Naive thymus-derived CD8-positive, alpha-beta T cell (primary cell): ENCODE results near the gene KRTAP19-7. TPM values are rescaled to one million over a fixed set of nuclear protein-coding genes. Genes with fewer than 3 reads are reported as not detected.

Experiments
- ATAC-seq, 2 donors: fragments of 150-1000 bp; cut with Tn5 transposase in 1 of 2; sonication (Bioruptor Pico), chemical (Tn5 transposase) in 1 of 2; 1 replicate in 1 of 2; 2 replicates in 1 of 2; pipeline ENCODE4 v1.10.0; 2021; ENCODE audit warnings: mild to moderate bottlenecking in 2 of 2, moderate library complexity in 2 of 2
- POLR2A ChIA-PET: fragments of 350-600 bp; sonication (Branson Sonifier 250); formaldehyde crosslinking; loops from one replicate; lab custom pipeline; 2021; ENCODE audit warnings: antibody characterized with exemption; lab: Charles Lee
- DNase-seq, 10 donors: peaks; one replicate each; pipeline versions ENCODE4 v3.0.0 to v3.0.0-alpha.2; 2020 to 2022
- H3K27ac Mint-ChIP-seq, 10 donors: one replicate each; pipeline ENCODE4 v1.8.0; 2020 to 2022; ENCODE audit warnings: mild to moderate bottlenecking in 10 of 10, mixed read lengths in 10 of 10, moderate library complexity in 4 of 10, inconsistent platforms in 1 of 10
- H3K27me3 Mint-ChIP-seq, 5 donors: one replicate each; pipeline ENCODE4 v1.8.0; 2021 to 2022; ENCODE audit warnings: mixed read lengths in 5 of 5
- H3K36me3 Mint-ChIP-seq, 3 donors: one replicate each; pipeline ENCODE4 v1.8.0; 2020 to 2022; ENCODE audit warnings: mixed read lengths in 3 of 3, mild to moderate bottlenecking in 2 of 3, inconsistent platforms in 1 of 3
- H3K4me1 Mint-ChIP-seq, 4 donors: one replicate each; pipeline ENCODE4 v1.8.0; 2021 to 2022; ENCODE audit warnings: mixed read lengths in 4 of 4
- H3K4me3 Mint-ChIP-seq, 10 donors: one replicate each; pipeline ENCODE4 v1.8.0; 2020 to 2022; ENCODE audit warnings: mild to moderate bottlenecking in 10 of 10, mixed read lengths in 10 of 10, moderate library complexity in 6 of 10, inconsistent platforms in 1 of 10
- H3K9me3 Mint-ChIP-seq, 9 donors: one replicate each; pipeline ENCODE4 v1.8.0; 2020 to 2022; ENCODE audit warnings: mixed read lengths in 9 of 9, mild to moderate bottlenecking in 3 of 9, inconsistent platforms in 1 of 9, moderate library complexity in 1 of 9
- polyA plus RNA-seq, 3 donors: library from polyadenylated mRNA; unstranded; fragments of 300-500 nt; fragmentation: Illumina TruSeq; gene quantifications; one replicate each; pipeline ENCODE4 v1.2.3, GENCODE V29; 2021
- total RNA-seq, 8 experiments: library from RNA in 2 of 8; stranded (reverse) in 2 of 8; gene quantifications; one replicate each; pipeline ENCODE4 v1.2.3 and lab custom pipeline; 2021 to 2026

KRTAP19-7 gene
- total RNA-seq = not detected
- not detected for polyA plus RNA-seq
- total RNA-seq (lab: John Stamatoyannopoulos, UW) = 0 reads per million in 6 experiments

DNA sequence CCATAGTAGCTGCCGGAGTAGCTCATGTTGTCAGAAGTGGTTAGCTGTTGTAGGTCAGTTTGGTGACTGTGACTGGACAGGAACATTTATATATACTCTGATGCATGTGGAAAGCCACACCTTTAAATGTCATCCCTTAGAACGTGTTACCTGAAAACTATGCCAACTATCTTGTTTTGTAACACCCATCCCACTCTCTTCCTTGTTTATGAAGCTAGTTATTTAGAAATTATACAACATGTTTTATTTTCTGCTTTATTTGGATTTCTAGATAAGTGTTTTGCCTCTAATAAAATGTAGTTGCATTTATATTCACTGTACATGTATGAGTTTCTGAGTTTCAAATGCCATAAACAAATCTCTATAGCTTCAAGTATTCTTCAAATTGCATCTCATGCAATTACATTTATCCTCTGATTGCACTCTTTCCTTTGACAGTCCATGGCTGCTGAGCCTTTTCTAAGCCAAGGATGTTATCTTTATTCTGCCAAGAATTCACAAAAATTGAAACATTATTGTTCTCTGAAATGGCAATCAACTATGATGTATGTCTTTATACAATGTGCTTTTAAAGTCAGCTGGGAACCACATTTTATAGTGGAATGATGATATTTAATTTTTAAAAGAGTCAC lies at the start of gene KRTAP19-7:
TSS of gene KRTAP19-7 (minus strand) at position 51 of the 632 bp plus-strand sequence. CDS start at position 26, 25 bp downstream.
- peaks cover 0 to 5% (median 0%) of the 10 kb centered on the region in 9 donors for H3K9me3 Mint-ChIP-seq
- no peak for DNase-seq
- no peaks in the 10 kb centered on the region for H3K4me1 Mint-ChIP-seq
- H3K27ac Mint-ChIP-seq = no peak within 1 kb of the TSS
- H3K27me3 Mint-ChIP-seq = peaks cover 0 to 3% (median 0%) of the 10 kb centered on the region in 5 donors
- no peak within 1 kb of the TSS for H3K4me3 Mint-ChIP-seq
- POLR2A ChIA-PET = no interaction called here
- ATAC-seq = no peak
- no peaks in the 10 kb centered on the region for H3K36me3 Mint-ChIP-seq

- H3K27me3 Mint-ChIP-seq = peaks cover 0 to 10% (median 0%) of the 10 kb centered on the region in 5 donors
- DNase-seq = no peak
- H3K4me1 Mint-ChIP-seq = no peaks in the 10 kb centered on the region
- no peak overlapping the region for H3K27ac Mint-ChIP-seq
- peaks cover 0 to 16% (median 3%) of the 10 kb centered on the region in 9 donors for H3K9me3 Mint-ChIP-seq
- peaks cover 0 to 3% (median 0%) of the 10 kb centered on the region in 3 donors for H3K36me3 Mint-ChIP-seq
- no peak overlapping the region for H3K4me3 Mint-ChIP-seq
- POLR2A ChIA-PET = no interaction called here
- no peak for ATAC-seq
Measured at GRCh38 chr21:30605968-30606367, 44.9 kb upstream of the KRTAP19-7 start.

DNA sequence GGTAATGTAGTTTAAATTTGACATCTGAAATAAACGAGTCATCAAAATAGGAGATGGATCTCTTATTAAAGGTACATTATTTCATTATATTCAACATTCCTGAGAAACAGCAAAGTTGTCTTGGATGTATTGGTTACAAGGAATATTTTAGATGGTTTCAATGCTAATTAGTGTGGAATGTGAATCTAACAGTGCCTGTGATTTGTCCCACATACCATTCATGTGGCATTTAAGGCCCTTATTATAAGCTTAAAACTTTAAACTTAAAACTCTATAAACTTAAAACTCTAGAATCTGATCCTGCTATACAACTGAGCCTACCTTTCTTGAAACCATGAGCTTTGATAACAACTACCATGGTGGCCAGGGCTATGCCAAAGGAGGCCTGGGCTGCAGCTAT lies 39.7 kb upstream of the KRTAP19-7 start, which contains the start of gene KRTAP22-1:
TSS of gene KRTAP22-1 (plus strand) at position 301 of the 400 bp plus-strand sequence.
- H3K36me3 Mint-ChIP-seq = no peaks in the 10 kb centered on the region
- no peaks in the 10 kb centered on the region for H3K4me1 Mint-ChIP-seq
- no peak within 1 kb of the TSS for H3K4me3 Mint-ChIP-seq
- peaks cover 0 to 10% (median 0%) of the 10 kb centered on the region in 5 donors for H3K27me3 Mint-ChIP-seq
- H3K9me3 Mint-ChIP-seq = peaks cover 0 to 11% (median 5%) of the 10 kb centered on the region in 9 donors
- DNase-seq = no peak
- POLR2A ChIA-PET = no interaction called here
- no peak for ATAC-seq
- no peak within 1 kb of the TSS for H3K27ac Mint-ChIP-seq

GRCh38 chr21:30598802-30599201 lies 37.7 kb upstream of the KRTAP19-7 start, which contains the start of gene KRTAP6-2:
Gene KRTAP6-2 (minus strand): TSS chr21:30598902. CDS start chr21:30598874, 28 bp downstream.
- ATAC-seq = no peak
- Mint-ChIP-seq H3K9me3 (peaks cover 0 to 11% (median 3%) of the 10 kb centered on the region in 9 donors), H3K36me3 (no peaks in the 10 kb centered on the region), H3K27ac (no peak within 1 kb of the TSS), H3K27me3 (peaks cover 0 to 10% (median 0%) of the 10 kb centered on the region in 5 donors), H3K4me1 (no peaks in the 10 kb centered on the region), H3K4me3 (no peak within 1 kb of the TSS)
- no peak for DNase-seq
- POLR2A ChIA-PET = no interaction called here

DNA sequence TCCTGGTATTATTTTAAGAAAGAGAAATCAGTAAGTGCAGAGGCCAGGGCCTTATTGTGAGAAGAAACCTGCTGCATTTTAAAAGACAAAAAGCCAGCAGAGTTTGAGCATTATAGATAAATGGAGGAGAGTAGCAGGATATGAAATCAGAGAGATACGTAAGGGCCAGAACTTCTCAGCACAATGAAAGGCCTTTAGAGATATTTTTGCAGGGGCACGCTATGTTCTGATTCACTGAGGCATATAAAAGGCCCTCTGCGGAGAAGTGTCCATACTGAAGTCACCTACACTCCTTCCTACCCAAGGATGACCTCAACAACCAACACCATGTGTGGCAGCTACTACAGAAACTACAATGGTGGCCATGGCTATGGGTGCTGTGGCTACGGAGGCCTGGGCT lies 31.0 kb upstream of the KRTAP19-7 start, which contains the start of gene KRTAP6-3:
TSS of gene KRTAP6-3 (plus strand) at position 301 of the 400 bp plus-strand sequence. CDS start at position 307, 6 bp downstream.
- Mint-ChIP-seq H3K36me3 (no peaks in the 10 kb centered on the region), H3K27me3 (no peaks in the 10 kb centered on the region), H3K9me3 (peaks cover 0 to 1% (median 0%) of the 10 kb centered on the region in 9 donors), H3K4me1 (no peaks in the 10 kb centered on the region), H3K4me3 (no peak within 1 kb of the TSS), H3K27ac (no peak within 1 kb of the TSS)
- no peak for DNase-seq
- POLR2A ChIA-PET = no interaction called here
- no peak for ATAC-seq

DNA sequence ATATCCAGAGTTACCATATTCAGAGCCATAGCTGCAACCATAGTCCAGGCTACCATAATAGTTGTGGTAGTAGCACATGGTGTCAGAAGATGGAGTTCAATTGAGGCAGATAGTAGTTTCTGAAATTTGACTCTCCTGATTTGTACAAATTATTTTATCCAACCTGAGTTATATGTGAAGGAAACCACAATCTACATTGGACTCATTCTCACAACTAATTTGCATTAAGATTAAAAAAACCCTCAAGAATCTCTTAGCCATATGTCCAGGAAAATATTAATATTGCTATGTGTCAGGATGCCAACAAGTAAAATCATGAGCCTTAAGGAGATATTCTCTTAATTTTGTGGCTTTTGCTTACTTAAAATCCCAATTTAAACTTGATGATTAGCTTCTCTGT lies 29.2 kb upstream of the KRTAP19-7 start, which contains the start of gene KRTAP22-2:
TSS of gene KRTAP22-2 (minus strand) at position 101 of the 400 bp plus-strand sequence.
- no peak within 1 kb of the TSS for H3K4me3 Mint-ChIP-seq
- no peak within 1 kb of the TSS for H3K27ac Mint-ChIP-seq
- H3K9me3 Mint-ChIP-seq = peaks cover 0 to 1% (median 0%) of the 10 kb centered on the region in 9 donors
- H3K4me1 Mint-ChIP-seq = no peaks in the 10 kb centered on the region
- POLR2A ChIA-PET = no interaction called here
- no peak for DNase-seq
- H3K27me3 Mint-ChIP-seq = peaks cover 0 to 2% (median 0%) of the 10 kb centered on the region in 5 donors
- ATAC-seq = no peak
- H3K36me3 Mint-ChIP-seq = no peaks in the 10 kb centered on the region

- H3K4me3 Mint-ChIP-seq = no peak overlapping the region
- ATAC-seq (no peak), DNase-seq (no peak)
- peaks cover 0 to 16% (median 0%) of the 10 kb centered on the region in 9 donors for H3K9me3 Mint-ChIP-seq
- no peak overlapping the region for H3K27ac Mint-ChIP-seq
- H3K4me1 Mint-ChIP-seq = no peaks in the 10 kb centered on the region
- peaks cover 0 to 12% (median 0%) of the 10 kb centered on the region in 5 donors for H3K27me3 Mint-ChIP-seq
- H3K36me3 Mint-ChIP-seq = no peaks in the 10 kb centered on the region
- POLR2A ChIA-PET = no interaction called here
Measured at GRCh38 chr21:30582870-30583269, 21.8 kb upstream of the KRTAP19-7 start.

- Mint-ChIP-seq H3K4me3 (no peak overlapping the region), H3K27me3 (peaks cover 0 to 15% (median 2%) of the 10 kb centered on the region in 5 donors), H3K9me3 (peaks cover 0 to 20% (median 3%) of the 10 kb centered on the region in 9 donors), H3K27ac (no peak overlapping the region), H3K36me3 (no peaks in the 10 kb centered on the region), H3K4me1 (no peaks in the 10 kb centered on the region)
- no peak for DNase-seq
- ATAC-seq = no peak
- POLR2A ChIA-PET = no interaction called here
Measured at GRCh38 chr21:30580132-30580531, 19.0 kb upstream of the KRTAP19-7 start.

GRCh38 chr21:30579346-30579745 lies 18.2 kb upstream of the KRTAP19-7 start:
- Mint-ChIP-seq H3K4me3 (no peak overlapping the region), H3K4me1 (no peaks in the 10 kb centered on the region), H3K9me3 (peaks cover 0 to 12% (median 3%) of the 10 kb centered on the region in 9 donors), H3K36me3 (no peaks in the 10 kb centered on the region), H3K27ac (no peak overlapping the region), H3K27me3 (peaks cover 0 to 8% (median 0%) of the 10 kb centered on the region in 5 donors)
- DNase-seq (no peak), ATAC-seq (no peak)
- POLR2A ChIA-PET = no interaction called here

GRCh38 chr21:30577766-30578165 lies 16.7 kb upstream of the KRTAP19-7 start:
- DNase-seq = no peak
- ATAC-seq = no peak
- no peaks in the 10 kb centered on the region for H3K4me1 Mint-ChIP-seq
- POLR2A ChIA-PET = no interaction called here
- no peaks in the 10 kb centered on the region for H3K36me3 Mint-ChIP-seq
- no peak overlapping the region for H3K4me3 Mint-ChIP-seq
- H3K27ac Mint-ChIP-seq = no peak overlapping the region
- peaks cover 0 to 15% (median 3%) of the 10 kb centered on the region in 9 donors for H3K9me3 Mint-ChIP-seq
- peaks cover 0 to 8% (median 2%) of the 10 kb centered on the region in 5 donors for H3K27me3 Mint-ChIP-seq

GRCh38 chr21:30567617-30568016 lies 6.5 kb upstream of the KRTAP19-7 start:
- ATAC-seq (no peak), DNase-seq (no peak)
- H3K4me3 Mint-ChIP-seq = no peak overlapping the region
- POLR2A ChIA-PET = no interaction called here
- no peaks in the 10 kb centered on the region for H3K36me3 Mint-ChIP-seq
- peaks cover 0 to 14% (median 0%) of the 10 kb centered on the region in 9 donors for H3K9me3 Mint-ChIP-seq
- H3K4me1 Mint-ChIP-seq = no peaks in the 10 kb centered on the region
- H3K27ac Mint-ChIP-seq = no peak overlapping the region
- H3K27me3 Mint-ChIP-seq = peaks cover 0 to 7% (median 0%) of the 10 kb centered on the region in 5 donors

DNA sequence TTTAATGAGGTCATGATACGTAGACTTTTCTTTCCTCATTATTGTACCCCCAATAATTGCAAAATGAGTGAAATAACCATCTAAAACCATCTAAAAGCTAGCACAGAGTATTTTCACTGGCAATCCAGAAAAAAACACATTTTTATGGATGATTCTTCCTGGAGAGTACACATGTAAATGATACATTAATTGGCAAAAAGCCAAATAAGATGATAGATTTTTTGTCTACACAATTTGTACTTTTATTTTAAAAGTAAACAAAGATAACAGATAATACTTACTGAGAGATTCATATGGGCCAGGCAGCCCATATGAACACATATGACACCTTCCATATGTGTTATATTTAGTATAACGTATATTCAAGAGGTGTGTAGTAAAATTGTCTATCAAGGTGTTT lies 2.5 kb upstream of the KRTAP19-7 start:
- ATAC-seq = no peak
- Mint-ChIP-seq H3K27ac (no peak overlapping the region), H3K36me3 (no peaks in the 10 kb centered on the region), H3K27me3 (peaks cover 0 to 4% (median under 1%) of the 10 kb centered on the region in 5 donors), H3K4me3 (no peak overlapping the region), H3K9me3 (peaks cover 0 to 5% (median 0%) of the 10 kb centered on the region in 9 donors), H3K4me1 (no peaks in the 10 kb centered on the region)
- POLR2A ChIA-PET = interaction anchor here (0.7 kb wide), 1 partner anchor 546 kb away, joined by 3 read pairs; no protein-coding TSS in a partner anchor
- DNase-seq = no peak

- H3K9me3 Mint-ChIP-seq = peaks cover 0 to 5% (median 0%) of the 10 kb centered on the region in 9 donors
- no peaks in the 10 kb centered on the region for H3K4me1 Mint-ChIP-seq
- no peaks in the 10 kb centered on the region for H3K36me3 Mint-ChIP-seq
- H3K27ac Mint-ChIP-seq = no peak overlapping the region
- peaks cover 0 to 3% (median 0%) of the 10 kb centered on the region in 5 donors for H3K27me3 Mint-ChIP-seq
- DNase-seq = no peak
- POLR2A ChIA-PET = no interaction called here
- no peak for ATAC-seq
- no peak overlapping the region for H3K4me3 Mint-ChIP-seq
Measured at GRCh38 chr21:30563072-30563471, 2.0 kb upstream of the KRTAP19-7 start.
